ENCODE measurements around the gene HOXA5. TPM values are rescaled to one million over a fixed set of nuclear protein-coding genes. Genes with fewer than 3 reads are reported as not detected.

HOXA5 gene
- total RNA-seq, 3 donors from 2014 or later = 16.1 to 26.6 (median 23.8) TPM

DNA sequence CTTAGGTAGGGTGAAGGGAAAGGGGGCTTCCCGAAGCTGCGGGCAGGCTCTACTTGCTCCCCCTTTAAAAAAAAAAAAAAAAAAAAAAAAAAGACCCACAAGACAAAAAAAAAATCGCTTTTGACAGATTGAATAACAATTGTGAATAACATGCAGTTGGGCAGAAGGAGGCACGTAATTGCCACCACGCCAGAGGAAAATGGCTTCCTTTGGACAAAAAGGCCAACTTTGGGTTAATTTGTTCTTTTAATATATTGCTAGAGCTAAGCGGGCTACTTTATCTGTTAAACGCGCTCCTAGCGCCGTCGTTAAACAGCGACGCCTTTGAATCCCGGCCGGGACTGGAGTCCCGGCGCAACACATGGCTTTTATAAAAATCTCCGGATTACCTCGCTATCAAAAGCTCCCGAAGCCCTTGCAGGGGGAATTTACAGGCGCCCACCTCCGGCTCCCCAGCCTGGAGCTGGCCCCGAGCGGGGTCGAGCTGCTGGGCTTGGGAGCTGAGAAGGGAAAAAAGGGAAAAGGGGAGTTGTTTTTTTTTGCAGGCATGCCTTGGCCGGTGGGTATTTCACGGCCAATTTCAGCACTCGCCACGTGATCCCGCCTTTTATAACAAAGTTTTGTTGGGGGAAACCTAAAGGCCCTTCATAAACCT is 40.3 kb upstream of the HOXA5 start:
- no peak for ATAC-seq
- Histone ChIP-seq H3K9me3 (no peaks in the 10 kb centered on the region), H3K4me1 (ENCODE audit: low read depth) (peaks cover 34% of the 10 kb centered on the region), H3K4me3 (peak overlapping the region; percentile 50), H3K36me3 (ENCODE audit: low read depth) (no peaks in the 10 kb centered on the region)
- no peak for TF ChIP-seq CTCF (IDR thresholded peaks at IDR 0.05)
- intact Hi-C loops (cut with DNase I, micrococcal nuclease) = no loop called here
- DNase-seq = peak in 1 of 3 donors; percentile 56

DNA sequence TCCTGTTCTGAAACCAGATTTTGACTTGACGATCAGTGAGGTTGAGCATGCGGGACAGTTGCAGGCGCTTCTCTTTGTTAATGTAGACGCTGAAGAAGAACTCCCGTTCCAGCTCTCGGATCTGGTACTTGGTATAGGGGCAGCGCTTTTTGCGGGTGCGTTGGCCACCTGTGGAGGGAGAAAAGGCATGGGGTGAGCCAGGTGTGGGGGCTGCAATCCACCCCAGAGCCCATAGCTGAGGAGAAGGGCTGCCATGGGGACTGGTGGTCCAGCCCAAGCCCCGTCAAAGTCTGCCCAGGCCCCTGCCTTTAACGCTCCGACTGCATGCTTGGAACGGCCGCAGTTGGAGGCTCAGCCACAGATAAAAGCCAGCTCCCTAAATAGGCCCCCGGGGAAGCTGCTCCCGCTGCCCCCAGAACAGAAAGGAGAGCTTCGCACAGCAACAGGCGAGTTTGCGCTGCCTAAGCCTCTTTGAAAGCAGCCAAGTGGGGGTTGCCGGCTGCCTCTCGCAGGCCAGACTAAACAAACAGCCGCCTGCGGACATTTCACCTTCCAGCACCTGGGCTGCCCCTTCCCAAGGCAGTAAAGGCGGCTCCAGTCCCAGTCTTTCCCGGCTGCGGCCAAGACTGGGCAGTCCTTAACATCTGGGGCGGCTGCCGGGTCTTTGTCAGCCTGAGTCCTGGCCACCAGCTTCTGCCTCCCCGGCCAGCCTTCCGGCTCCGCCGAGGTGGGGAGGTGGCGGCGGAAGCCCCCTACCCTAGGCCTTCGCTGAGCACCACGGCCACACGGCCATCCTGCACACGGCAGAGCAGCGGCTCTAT is 39.6 kb upstream of the HOXA5 start:
- TF ChIP-seq CTCF (IDR thresholded peaks at IDR 0.05) = no peak
- DNase-seq = peak in 2 of 3 donors; percentile 56 to 63
- Histone ChIP-seq H3K4me3 (peak overlapping the region; percentile 50), H3K36me3 (ENCODE audit: low read depth) (no peaks in the 10 kb centered on the region), H3K9me3 (no peaks in the 10 kb centered on the region), H3K4me1 (ENCODE audit: low read depth) (peaks cover 32% of the 10 kb centered on the region)
- ATAC-seq = no peak
- intact Hi-C loops (cut with DNase I, micrococcal nuclease) = no loop called here

DNA sequence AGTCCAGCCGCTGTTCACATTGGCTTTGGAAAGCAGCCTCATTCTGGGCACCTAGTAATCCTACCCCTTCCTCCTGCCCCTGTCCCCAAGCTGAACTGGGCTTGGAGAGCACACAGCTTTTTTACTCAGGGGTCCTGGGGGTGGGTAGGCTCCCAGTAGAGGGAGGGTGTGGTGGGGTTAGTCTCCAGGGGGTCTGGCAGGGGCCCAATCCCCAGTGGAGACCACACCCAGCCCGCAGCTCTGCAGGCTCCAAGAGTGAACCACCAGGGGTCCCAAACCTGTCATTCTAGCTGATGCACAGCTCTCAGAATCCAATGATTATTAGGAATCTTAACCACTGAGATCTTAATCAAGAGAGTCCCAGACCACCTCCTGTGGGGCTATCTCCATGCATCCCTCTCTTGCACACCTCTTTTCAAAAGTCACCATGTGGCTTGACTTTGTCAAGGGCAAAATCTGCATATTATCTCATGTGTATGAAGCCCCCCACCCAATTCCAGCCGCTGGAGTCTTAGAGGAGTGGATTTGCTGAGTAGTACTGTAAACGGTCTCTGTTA is 38.9 kb upstream of the HOXA5 start:
- Histone ChIP-seq H3K9me3 (no peaks in the 10 kb centered on the region), H3K36me3 (ENCODE audit: low read depth) (no peaks in the 10 kb centered on the region), H3K4me3 (no peak overlapping the region), H3K4me1 (ENCODE audit: low read depth) (peaks cover 32% of the 10 kb centered on the region)
- intact Hi-C loops (cut with DNase I, micrococcal nuclease) = no loop called here
- DNase-seq (peak in 2 of 3 donors; percentile 42 to 44), ATAC-seq (no peak)
- TF ChIP-seq CTCF (IDR thresholded peaks at IDR 0.05) = no peak

DNA sequence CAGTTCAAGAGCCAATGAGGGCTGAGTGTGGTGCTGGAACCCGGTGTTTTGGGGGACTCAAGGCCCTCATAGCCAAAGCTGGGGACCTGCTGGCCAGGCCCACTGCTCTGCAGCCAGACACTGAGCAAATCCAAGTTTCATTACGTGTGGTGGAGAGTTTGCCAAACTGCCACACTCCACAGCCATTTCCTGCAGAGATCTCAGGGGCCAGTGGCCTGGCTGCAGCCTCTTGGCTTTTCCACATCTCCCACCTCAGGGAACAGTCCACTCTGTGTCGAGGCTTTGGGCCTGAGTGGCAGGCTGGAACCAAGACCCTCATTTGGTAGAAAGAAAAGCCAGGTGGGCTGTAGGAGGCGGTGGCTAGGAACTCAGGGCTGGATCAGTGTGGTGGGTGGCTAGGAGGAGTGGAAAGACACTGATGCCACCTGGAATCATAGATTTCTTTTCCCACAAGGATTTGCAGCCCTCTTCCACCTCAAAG is 38.4 kb upstream of the HOXA5 start:
- Histone ChIP-seq H3K9me3 (no peaks in the 10 kb centered on the region), H3K4me3 (no peak overlapping the region), H3K4me1 (ENCODE audit: low read depth) (peaks cover 32% of the 10 kb centered on the region), H3K36me3 (ENCODE audit: low read depth) (no peaks in the 10 kb centered on the region)
- intact Hi-C loops (cut with DNase I, micrococcal nuclease) = no loop called here
- no peak for TF ChIP-seq CTCF (IDR thresholded peaks at IDR 0.05)
- peak in 2 of 3 donors; percentile 37 to 52 for DNase-seq
- ATAC-seq = no peak

DNA sequence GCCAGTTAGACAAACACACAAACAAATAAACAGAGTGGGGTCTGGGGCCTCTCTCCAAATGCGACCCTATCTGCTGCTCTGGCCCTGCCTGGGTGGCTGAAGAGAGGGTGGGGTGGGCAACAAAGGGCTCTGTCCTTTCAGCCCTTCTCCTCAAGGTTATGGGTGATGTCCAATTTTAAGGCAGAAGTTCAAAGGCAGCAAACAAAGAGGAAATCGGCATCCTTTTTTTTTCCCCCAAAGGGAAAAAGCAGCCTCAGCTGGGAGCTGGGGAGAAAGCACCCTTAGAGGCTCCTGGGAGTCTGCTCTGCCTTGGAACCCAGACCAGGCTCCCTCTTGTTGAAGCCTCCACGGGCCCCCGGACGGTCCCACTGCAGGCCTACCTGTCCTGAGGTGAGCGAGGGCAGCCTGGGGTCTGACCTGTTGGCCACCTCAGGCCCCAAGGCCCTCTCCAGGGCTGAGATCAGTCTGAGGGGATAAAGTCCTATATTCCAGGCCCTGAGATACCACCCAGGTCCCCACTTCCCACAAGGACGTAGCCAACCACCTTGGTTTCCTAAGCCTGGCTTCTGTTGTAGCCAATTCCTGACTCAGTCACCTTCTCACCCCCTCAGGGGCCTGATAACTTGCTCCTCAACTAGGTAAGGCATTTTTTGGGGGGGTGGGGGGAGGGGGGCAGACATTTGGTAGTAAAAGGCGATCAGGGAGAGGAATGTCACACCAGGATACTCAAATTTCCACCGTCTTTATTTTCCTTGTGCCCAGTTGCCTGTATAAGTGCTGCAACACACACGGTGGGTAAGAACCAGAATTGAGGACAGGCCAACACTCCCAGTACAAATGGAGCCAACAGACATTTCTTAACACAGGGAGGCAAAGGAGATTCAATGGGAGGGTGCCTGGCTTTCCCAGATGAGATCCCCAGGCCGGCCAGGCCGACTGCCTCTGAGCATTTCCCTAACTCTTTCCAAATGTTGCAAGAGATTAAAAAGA is 37.2 kb upstream of the HOXA5 start:
- no peaks in the 10 kb centered on the region for H3K36me3 ChIP-seq (ENCODE audit: low read depth)
- intact Hi-C loops (cut with DNase I, micrococcal nuclease) = no loop called here
- H3K9me3 ChIP-seq = no peaks in the 10 kb centered on the region
- peak in 2 of 3 donors; percentile 55 to 58 for DNase-seq
- H3K4me1 ChIP-seq (ENCODE audit: low read depth) = peaks cover 28% of the 10 kb centered on the region
- ATAC-seq = no peak
- H3K4me3 ChIP-seq = peak overlapping the region; percentile 17
- no peak for TF ChIP-seq CTCF (IDR thresholded peaks at IDR 0.05)
